ENCODE data around the gene MSH3. TPM values are rescaled to one million over a fixed set of nuclear protein-coding genes. Genes with fewer than 3 reads are reported as not detected.
"Not testable (repeated sequence)": the region's sequence is repeated elsewhere in the genome, so short reads cannot be mapped to it uniquely, and the experiment has no call there.

The MSH3 gene
- total RNA-seq, 2 experiments from 2014 or later: 23.0 to 23.4 TPM

DNA sequence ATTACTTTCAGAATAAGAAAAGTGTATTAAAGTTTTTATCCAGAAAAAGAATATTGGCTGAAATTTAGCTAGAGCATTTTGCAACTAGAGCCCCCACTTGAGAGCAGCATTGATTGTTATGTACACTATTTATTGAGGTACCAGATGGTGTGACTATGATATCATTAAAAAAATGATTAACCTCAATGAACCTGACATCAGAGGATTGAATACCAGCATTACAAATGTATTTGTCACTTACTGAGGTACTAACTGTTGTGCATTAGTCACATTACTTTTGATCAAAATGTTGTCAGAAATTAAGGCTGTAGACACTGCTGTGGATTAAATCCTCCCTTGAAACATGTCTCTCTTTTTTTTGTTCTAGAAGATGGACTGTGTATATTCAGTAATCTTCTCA, 128.2 kb downstream of the MSH3 start:
- POLR2A ChIA-PET: no interaction called here
- H3K9me3 Mint-ChIP-seq: no peaks in the 10 kb centered on the region
- H3K27me3 Mint-ChIP-seq: no peaks in the 10 kb centered on the region
- ATAC-seq: no peak
- TF ChIP-seq, protein P1, sequence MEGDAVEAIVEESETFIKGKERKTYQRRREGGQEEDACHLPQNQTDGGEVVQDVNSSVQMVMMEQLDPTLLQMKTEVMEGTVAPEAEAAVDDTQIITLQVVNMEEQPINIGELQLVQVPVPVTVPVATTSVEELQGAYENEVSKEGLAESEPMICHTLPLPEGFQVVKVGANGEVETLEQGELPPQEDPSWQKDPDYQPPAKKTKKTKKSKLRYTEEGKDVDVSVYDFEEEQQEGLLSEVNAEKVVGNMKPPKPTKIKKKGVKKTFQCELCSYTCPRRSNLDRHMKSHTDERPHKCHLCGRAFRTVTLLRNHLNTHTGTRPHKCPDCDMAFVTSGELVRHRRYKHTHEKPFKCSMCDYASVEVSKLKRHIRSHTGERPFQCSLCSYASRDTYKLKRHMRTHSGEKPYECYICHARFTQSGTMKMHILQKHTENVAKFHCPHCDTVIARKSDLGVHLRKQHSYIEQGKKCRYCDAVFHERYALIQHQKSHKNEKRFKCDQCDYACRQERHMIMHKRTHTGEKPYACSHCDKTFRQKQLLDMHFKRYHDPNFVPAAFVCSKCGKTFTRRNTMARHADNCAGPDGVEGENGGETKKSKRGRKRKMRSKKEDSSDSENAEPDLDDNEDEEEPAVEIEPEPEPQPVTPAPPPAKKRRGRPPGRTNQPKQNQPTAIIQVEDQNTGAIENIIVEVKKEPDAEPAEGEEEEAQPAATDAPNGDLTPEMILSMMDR (IDR thresholded peaks at IDR 0.05): no peak
- DNase-seq: no peak
- intact Hi-C loops (cut with micrococcal nuclease): no loop called here
- CTCF ChIA-PET: no interaction called here
- peaks cover 19% of the 10 kb centered on the region for H3K36me3 Mint-ChIP-seq (ENCODE audit: low read depth)
- H3K4me3 Mint-ChIP-seq: no peak overlapping the region
- H3K4me1 Mint-ChIP-seq (ENCODE audit: low read depth): peaks cover 16% of the 10 kb centered on the region
- H3K27ac Mint-ChIP-seq: no peak overlapping the region

DNA sequence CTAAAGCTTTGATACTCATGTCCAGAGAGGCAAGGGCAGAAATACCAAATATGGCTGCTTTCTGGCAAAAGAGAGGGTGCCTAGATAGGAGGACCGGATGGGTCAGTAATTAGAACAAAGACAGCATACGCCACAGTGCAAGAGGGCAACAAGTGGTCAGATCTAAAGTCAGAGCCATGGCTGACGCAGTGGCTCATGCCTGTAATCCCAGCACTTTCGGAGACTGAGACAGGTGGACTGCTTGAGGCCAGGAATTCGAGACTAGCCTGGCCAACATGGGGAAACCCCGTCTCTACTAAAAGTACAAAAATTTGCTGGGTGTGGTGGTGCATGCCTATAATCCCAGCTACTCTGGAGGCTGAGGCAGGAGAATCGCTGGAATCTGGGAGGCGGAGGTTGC, 129.3 kb downstream of the MSH3 start:
- H3K4me3 Mint-ChIP-seq; H3K27ac Mint-ChIP-seq; POLR2A ChIA-PET; H3K9me3 Mint-ChIP-seq; intact Hi-C loops (cut with micrococcal nuclease); DNase-seq; H3K27me3 Mint-ChIP-seq; ATAC-seq; CTCF ChIA-PET: not testable (repeated sequence)
- Mint-ChIP-seq H3K4me1 (ENCODE audit: low read depth) (peaks cover 12% of the 10 kb centered on the region), H3K36me3 (ENCODE audit: low read depth) (peaks cover 20% of the 10 kb centered on the region)

DNA sequence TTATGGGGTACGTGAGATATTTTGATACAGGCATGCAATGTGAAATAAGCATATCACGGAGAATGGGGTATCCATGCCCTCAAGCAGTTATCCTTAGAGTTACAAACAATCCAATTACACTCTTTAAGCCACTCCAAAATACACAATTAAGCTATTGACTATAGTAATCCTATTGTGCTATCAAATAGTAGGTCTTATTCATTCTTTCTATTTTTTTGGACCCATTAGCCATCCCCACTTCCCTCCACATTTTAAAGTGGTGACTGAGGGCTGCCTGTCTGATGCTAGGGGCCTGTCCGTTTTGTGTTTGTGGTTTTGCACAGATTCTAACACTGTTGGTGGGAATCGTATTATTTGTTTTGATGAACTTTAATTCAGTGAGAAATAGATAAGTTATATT, 130.0 kb downstream of the MSH3 start:
- TF ChIP-seq, protein P1 (IDR thresholded peaks at IDR 0.05): no peak
- ATAC-seq (no peak), DNase-seq (no peak)
- Mint-ChIP-seq H3K27ac (no peak overlapping the region), H3K36me3 (ENCODE audit: low read depth) (peaks cover 17% of the 10 kb centered on the region), H3K9me3 (no peaks in the 10 kb centered on the region), H3K4me3 (no peak overlapping the region), H3K4me1 (ENCODE audit: low read depth) (peaks cover 13% of the 10 kb centered on the region), H3K27me3 (no peaks in the 10 kb centered on the region)
- ChIA-PET CTCF (interaction anchor here (1.3 kb wide), 1 partner anchor 8 kb away, joined by 3 read pairs; no protein-coding TSS in a partner anchor), POLR2A (no interaction called here)
- intact Hi-C loops (cut with micrococcal nuclease): no loop called here

DNA sequence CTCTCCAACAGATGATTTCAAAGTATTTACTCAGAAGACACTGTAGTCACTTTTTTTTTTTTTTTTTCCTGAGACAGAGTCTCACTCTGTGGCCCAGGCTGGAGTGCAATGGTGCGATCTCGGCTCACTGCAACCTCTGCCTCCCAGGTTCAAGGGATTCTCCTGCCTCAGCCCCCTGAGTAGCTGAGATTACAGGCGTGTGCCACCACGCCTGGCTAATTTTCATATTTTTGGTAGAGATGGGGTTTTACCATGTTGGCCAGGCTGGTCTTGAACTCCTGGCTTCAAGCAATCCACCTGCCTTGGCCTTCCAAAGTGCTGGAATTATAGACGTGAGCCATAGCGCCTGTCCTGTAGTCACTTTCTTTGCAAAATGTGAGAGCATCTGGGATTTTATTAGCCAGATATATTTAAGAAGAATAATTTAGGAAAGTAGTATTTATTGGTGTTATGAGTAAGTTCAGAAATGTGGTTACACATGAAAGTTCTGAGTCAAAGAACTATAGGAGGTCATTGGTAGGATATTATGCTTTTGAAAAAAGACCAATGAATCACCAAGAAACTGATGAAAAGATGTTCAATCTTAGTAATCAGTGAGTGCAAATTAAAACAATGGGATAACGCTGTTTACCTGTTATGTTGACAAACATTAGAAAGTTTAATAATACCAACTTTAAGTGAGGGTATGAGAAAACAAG, 135.0 kb downstream of the MSH3 start:
- H3K27me3 Mint-ChIP-seq, POLR2A ChIA-PET, H3K9me3 Mint-ChIP-seq, H3K27ac Mint-ChIP-seq, CTCF ChIA-PET, H3K4me3 Mint-ChIP-seq: not testable (repeated sequence)
- Mint-ChIP-seq H3K4me1 (ENCODE audit: low read depth) (peaks cover 11% of the 10 kb centered on the region), H3K36me3 (ENCODE audit: low read depth) (peaks cover 15% of the 10 kb centered on the region)
- ATAC-seq: peak; percentile 90
- peak; percentile 17 for DNase-seq
- intact Hi-C loops (cut with micrococcal nuclease): loop anchor here (2.0 kb wide), 1 partner anchor 31 kb away; no protein-coding TSS in a partner anchor

DNA sequence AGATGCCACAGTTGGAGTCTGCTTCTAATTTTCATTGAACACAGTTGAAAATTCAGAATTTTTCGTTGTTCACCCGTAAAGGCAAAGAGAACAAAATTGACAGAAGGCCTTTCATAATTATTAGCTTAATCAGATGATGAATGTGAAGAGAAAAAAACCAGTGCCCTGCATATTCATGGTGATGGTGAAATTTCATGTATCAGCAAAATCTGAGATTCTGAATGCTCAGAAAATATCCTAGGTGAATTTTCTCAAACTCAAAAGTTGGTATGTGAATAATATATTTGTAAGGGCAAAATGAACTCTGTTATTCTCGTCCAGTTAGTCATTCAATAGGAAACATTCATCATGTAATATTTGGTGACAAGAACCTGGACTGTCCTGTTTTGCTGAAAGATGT, 136.2 kb downstream of the MSH3 start:
- POLR2A ChIA-PET: no interaction called here
- CTCF ChIA-PET: no interaction called here
- Mint-ChIP-seq H3K27me3 (no peaks in the 10 kb centered on the region), H3K36me3 (ENCODE audit: low read depth) (peaks cover 12% of the 10 kb centered on the region), H3K4me3 (no peak overlapping the region), H3K4me1 (ENCODE audit: low read depth) (peaks cover 11% of the 10 kb centered on the region), H3K9me3 (no peaks in the 10 kb centered on the region), H3K27ac (no peak overlapping the region)
- intact Hi-C loops (cut with micrococcal nuclease): no loop called here
- no peak for ATAC-seq
- DNase-seq: no peak
- TF ChIP-seq, protein P1 (IDR thresholded peaks at IDR 0.05): no peak

DNA sequence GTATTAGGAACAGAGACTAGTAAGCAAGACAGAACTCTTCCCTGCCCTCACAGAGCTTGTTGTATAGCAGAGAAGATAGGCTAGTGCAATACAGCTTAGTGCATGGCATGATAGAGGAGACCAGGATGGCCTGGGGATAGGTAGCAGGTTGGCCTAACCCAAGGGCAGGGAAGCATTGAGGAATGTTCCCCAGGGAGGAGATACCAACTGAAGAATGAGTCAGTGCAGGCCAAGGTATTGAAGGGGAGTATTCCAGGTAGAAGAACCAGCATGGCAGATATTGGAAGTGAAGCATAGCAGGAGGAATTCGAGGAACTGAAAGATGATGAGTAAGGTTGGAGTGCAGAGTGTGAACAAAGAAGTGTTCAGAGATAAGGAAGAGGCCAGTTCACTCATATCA, 138.9 kb downstream of the MSH3 start:
- CTCF ChIA-PET: no interaction called here
- DNase-seq: no peak

More for the DNA sequence above, 138.9 kb downstream of the MSH3 start:
- Mint-ChIP-seq H3K27ac (no peak overlapping the region), H3K36me3 (ENCODE audit: low read depth) (peaks cover 22% of the 10 kb centered on the region), H3K4me1 (ENCODE audit: low read depth) (peaks cover 11% of the 10 kb centered on the region), H3K4me3 (no peak overlapping the region), H3K27me3 (no peaks in the 10 kb centered on the region), H3K9me3 (no peaks in the 10 kb centered on the region)
- ATAC-seq: no peak
- TF ChIP-seq, protein P1 (IDR thresholded peaks at IDR 0.05): no peak
- intact Hi-C loops (cut with micrococcal nuclease): no loop called here
- POLR2A ChIA-PET: no interaction called here
